ENCODE measurements around the gene TEAD2. TPM values are rescaled to one million over a fixed set of nuclear protein-coding genes. Genes with fewer than 3 reads are reported as not detected.

The TEAD2 gene
- total and polyA plus RNA-seq, 9 of the 15 experiments (the other 6 are each of a cell fraction or from before 2014, with no cell fraction given): 1.6 to 27.0 (median 13.9) TPM

DNA sequence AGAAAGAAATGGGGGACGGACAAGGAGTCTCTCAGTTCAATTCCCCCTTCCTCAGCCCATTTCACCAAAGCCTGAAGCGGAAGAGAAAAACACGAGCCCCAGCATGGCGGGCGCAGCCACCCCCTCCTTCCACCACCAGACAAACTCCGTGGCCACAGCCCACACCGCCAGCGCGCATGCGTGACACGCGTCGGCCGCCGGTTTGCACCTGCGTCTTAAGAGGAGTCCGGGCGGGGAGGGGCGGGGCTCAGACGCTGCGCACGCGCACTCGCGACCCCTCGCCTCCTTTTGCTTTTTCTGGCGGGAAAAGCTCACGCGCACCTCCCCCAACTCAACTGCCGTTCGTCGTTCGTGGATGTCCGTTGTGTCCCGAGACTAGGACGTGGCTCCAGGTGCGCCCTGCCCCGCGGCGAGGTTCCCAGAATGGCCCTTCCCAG is 25.7 kb upstream of the TEAD2 start, which contains the start of gene KASH5 (continued):
- TF ChIP-seq SMARCB1 (IDR thresholded peaks at IDR 0.05; ENCODE audit: insufficient read length, low read depth): no peak
- TF ChIP-seq ZNF408 (CRISPR knock-in tag; IDR thresholded peaks at IDR 0.05; ENCODE audit: low read depth): no peak
- no peak for TF ChIP-seq HMGN3 (IDR thresholded peaks at IDR 0.05; ENCODE audit: borderline replicate concordance, extremely low read depth, insufficient read length, low read depth, low read length)
- peak; percentile 42 for TF ChIP-seq EGR1 (conservative IDR thresholded peaks at IDR 0.05)
- TF ChIP-seq, protein P1, sequence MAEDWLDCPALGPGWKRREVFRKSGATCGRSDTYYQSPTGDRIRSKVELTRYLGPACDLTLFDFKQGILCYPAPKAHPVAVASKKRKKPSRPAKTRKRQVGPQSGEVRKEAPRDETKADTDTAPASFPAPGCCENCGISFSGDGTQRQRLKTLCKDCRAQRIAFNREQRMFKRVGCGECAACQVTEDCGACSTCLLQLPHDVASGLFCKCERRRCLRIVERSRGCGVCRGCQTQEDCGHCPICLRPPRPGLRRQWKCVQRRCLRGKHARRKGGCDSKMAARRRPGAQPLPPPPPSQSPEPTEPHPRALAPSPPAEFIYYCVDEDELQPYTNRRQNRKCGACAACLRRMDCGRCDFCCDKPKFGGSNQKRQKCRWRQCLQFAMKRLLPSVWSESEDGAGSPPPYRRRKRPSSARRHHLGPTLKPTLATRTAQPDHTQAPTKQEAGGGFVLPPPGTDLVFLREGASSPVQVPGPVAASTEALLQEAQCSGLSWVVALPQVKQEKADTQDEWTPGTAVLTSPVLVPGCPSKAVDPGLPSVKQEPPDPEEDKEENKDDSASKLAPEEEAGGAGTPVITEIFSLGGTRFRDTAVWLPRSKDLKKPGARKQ (CRISPR knock-in tag; IDR thresholded peaks at IDR 0.05): no peak
- TF ChIP-seq CHD1 (IDR thresholded peaks at IDR 0.05; ENCODE audit: low read length): no peak
- TF ChIP-seq ZNF668 (CRISPR knock-in tag; IDR thresholded peaks at IDR 0.05): no peak
- peak; percentile 41 for TF ChIP-seq EP400 (IDR thresholded peaks at IDR 0.05)
- no peak for TF ChIP-seq COPS2 (conservative IDR thresholded peaks at IDR 0.05)
- no peak for TF ChIP-seq ZNF780A (CRISPR knock-in tag; IDR thresholded peaks at IDR 0.05)
- no peak for TF ChIP-seq HCFC1 (IDR thresholded peaks at IDR 0.05; ENCODE audit: low read depth, low read length)
- TF ChIP-seq RUNX1 (IDR thresholded peaks at IDR 0.05; ENCODE audit: low read depth): no peak
- TF ChIP-seq BCOR (IDR thresholded peaks at IDR 0.05): no peak
- no peak for TF ChIP-seq ZNF444 (CRISPR knock-in tag; IDR thresholded peaks at IDR 0.05)
- no peak for TF ChIP-seq ARNT (IDR thresholded peaks at IDR 0.05)
- no peak for TF ChIP-seq KHSRP (IDR thresholded peaks at IDR 0.05)
- no peak for TF ChIP-seq ZEB2 (IDR thresholded peaks at IDR 0.05)
- TF ChIP-seq, protein P2, sequence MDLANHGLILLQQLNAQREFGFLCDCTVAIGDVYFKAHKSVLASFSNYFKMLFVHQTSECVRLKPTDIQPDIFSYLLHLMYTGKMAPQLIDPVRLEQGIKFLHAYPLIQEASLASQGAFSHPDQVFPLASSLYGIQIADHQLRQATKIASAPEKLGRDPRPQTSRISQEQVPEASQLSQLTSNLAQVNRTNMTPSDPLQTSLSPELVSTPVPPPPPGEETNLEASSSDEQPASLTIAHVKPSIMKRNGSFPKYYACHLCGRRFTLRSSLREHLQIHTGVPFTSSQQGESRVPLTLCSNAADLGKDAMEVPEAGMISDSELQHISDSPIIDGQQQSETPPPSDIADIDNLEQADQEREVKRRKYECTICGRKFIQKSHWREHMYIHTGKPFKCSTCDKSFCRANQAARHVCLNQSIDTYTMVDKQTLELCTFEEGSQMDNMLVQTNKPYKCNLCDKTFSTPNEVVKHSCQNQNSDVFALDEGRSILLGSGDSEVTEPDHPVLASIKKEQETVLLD (IDR thresholded peaks at IDR 0.05): peak; percentile 85; the same call in 1 of the 2 replicates
- TF ChIP-seq, protein P3, sequence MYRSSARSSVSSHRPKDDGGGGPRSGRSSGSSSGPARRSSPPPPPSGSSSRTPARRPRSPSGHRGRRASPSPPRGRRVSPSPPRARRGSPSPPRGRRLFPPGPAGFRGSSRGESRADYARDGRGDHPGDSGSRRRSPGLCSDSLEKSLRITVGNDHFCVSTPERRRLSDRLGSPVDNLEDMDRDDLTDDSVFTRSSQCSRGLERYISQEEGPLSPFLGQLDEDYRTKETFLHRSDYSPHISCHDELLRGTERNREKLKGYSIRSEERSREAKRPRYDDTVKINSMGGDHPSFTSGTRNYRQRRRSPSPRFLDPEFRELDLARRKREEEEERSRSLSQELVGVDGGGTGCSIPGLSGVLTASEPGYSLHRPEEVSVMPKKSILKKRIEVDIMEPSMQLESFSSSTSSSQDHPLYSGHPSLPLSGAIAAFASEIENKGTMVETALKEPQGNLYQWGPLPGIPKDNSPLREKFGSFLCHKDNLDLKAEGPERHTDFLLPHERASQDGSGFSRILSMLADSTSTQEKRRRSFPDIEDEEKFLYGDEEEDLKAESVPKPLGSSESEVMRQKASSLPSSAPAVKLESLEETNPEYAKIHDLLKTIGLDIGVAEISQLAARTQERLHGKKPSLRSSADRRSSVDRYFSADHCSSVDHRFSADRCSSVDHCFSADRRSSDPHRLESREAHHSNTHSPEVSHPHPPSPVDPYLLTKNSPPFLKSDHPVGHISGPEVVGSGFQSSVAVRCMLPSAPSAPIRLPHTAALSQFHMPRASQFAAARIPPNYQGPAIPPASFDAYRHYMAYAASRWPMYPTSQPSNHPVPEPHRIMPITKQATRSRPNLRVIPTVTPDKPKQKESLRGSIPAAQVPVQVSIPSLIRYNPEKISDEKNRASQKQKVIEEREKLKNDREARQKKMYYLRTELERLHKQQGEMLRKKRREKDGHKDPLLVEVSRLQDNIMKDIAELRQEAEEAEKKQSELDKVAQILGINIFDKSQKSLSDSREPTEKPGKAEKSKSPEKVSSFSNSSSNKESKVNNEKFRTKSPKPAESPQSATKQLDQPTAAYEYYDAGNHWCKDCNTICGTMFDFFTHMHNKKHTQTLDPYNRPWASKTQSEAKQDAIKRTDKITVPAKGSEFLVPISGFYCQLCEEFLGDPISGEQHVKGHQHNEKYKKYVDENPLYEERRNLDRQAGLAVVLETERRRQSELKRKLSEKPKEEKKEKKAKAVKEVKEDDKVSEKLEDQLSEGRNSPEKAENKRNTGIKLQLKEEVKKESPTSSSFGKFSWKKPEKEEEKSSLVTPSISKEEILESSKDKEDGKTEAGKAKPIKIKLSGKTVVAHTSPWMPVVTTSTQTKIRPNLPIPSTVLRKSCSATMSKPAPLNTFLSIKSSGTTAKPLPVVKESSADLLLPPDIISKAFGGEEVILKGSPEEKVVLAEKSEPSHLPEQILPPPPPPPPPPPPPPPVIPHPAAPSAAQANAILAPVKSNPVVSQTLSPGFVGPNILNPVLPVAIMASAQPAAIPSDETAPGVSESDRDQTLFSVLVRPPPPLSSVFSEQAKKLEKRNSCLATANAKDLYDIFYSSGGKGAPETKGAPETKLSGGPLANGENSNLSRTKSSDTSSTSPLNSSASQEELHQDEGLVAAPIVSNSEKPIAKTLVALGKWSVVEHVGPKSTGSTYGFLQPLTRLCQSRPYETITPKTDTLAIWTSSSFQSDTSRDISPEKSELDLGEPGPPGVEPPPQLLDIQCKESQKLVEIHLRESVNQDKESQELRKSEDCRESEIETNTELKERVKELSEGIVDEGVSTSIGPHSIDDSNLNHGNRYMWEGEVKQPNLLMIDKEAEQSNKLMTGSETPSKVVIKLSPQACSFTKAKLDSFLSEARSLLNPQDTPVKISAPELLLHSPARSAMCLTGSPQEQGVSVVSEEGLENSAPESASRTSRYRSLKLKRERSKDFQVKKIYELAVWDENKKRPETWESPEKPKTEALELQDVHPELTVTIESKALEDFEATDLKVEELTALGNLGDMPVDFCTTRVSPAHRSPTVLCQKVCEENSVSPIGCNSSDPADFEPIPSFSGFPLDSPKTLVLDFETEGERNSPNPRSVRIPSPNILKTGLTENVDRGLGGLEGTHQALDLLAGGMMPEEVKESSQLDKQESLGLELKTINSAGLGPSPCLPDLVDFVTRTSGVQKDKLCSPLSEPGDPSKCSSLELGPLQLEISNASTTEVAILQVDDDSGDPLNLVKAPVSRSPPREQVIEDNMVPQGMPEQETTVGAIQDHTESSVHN (IDR thresholded peaks at IDR 0.05; ENCODE audit: borderline replicate concordance in 1 of 2, low read depth in 1 of 2): no peak

All from K562 (cell line).